DOHH2 (cell line): Measurements from ENCODE around the gene RBFOX1.

Source experiments
- H3F3A ChIP-seq: fragments of 200-600 bp; sonication (generic), shearing (Covaris generic); 2 replicates; pipeline ENCODE4 v1.6.0; 2016; ENCODE audit warnings: antibody characterized with exemption, mild to moderate bottlenecking; ENCODE audit not compliant: control insufficient read depth, insufficient read depth
- H3K27ac ChIP-seq: fragments of 200-600 bp; sonication (generic); 2 replicates; pipeline ENCODE4 v1.5.1; 2014; ENCODE audit warnings: low read depth, mild to moderate bottlenecking, low read length, moderate library complexity
- H3K27me3 ChIP-seq: fragments of 200-600 bp; sonication (generic); 2 replicates; pipeline ENCODE4 v1.6.1; 2014; ENCODE audit warnings: mild to moderate bottlenecking, low read length, mixed read lengths; ENCODE audit not compliant: control insufficient read depth
- H3K36me3 ChIP-seq: fragments of 200-600 bp; sonication (generic); 2 replicates; pipeline ENCODE4 v1.6.1; 2014; ENCODE audit warnings: mild to moderate bottlenecking, low read length, moderate library complexity, mixed read lengths; ENCODE audit not compliant: control insufficient read depth
- H3K4me1 ChIP-seq: fragments of 200-600 bp; sonication (generic); 2 replicates; pipeline ENCODE4 v1.6.1; 2014; ENCODE audit warnings: mild to moderate bottlenecking, low read length, mixed read lengths; ENCODE audit not compliant: control insufficient read depth
- H3K4me2 ChIP-seq: fragments of 200-600 bp; sonication (generic); 2 replicates; pipeline ENCODE4 v1.6.0; 2014; ENCODE audit warnings: mild to moderate bottlenecking, low read length, moderate library complexity
- H3K4me3 ChIP-seq: fragments of 200-600 bp; sonication (generic); 2 replicates; pipeline ENCODE4 v1.5.1; 2014; ENCODE audit warnings: mild to moderate bottlenecking, low read length, mixed read lengths
- H3K79me2 ChIP-seq: fragments of 200-600 bp; sonication (generic); 2 replicates; pipeline ENCODE4 v1.6.1; 2014; ENCODE audit warnings: mild to moderate bottlenecking, low read length, mixed read lengths; ENCODE audit not compliant: control insufficient read depth
- H3K9me2 ChIP-seq: fragments of 200-600 bp; sonication (generic); replicated peaks from 2 replicates; pipeline ENCODE4 v1.6.1; 2014; ENCODE audit warnings: mild to moderate bottlenecking, low read length, mixed read lengths; ENCODE audit not compliant: control insufficient read depth
- H3K9me3 ChIP-seq: fragments of 200-600 bp; sonication (generic); 2 replicates; pipeline ENCODE4 v1.6.1; 2014; ENCODE audit warnings: antibody characterized with exemption, low read length, mixed read lengths; ENCODE audit not compliant: control insufficient read depth, insufficient read depth
- H4K20me1 ChIP-seq: fragments of 200-600 bp; sonication (generic); 2 replicates; pipeline ENCODE4 v1.6.0; 2014; ENCODE audit warnings: low read depth, mild to moderate bottlenecking, antibody characterized with exemption, low read length, moderate library complexity; ENCODE audit not compliant: control insufficient read depth, insufficient read depth
- CTCF ChIP-seq: fragments of 200-600 bp; sonication (generic); IDR thresholded peaks from one replicate; pipeline ENCODE4 v1.5.1; 2014; ENCODE audit warnings: antibody characterized with exemption, mild to moderate bottlenecking, low read depth, low read length; ENCODE audit not compliant: poor library complexity, severe bottlenecking
- EZH2phosphoT487 ChIP-seq: fragments of 200-600 bp; sonication (generic); IDR thresholded peaks from 2 replicates; pipeline ENCODE4 v1.6.1; 2017; ENCODE audit warnings: borderline replicate concordance, mild to moderate bottlenecking, antibody characterized with exemption, low read length, moderate library complexity, mixed read lengths

The RBFOX1 gene

GRCh38 chr16:7438601-7439000 is 106.0 kb downstream of the RBFOX1 start:
- no peaks in the 10 kb centered on the region for H3F3A ChIP-seq
- H3K9me2 ChIP-seq = no peaks in the 10 kb centered on the region
- no peak overlapping the region for H3K27ac ChIP-seq
- no peaks in the 10 kb centered on the region for H3K36me3 ChIP-seq
- no peak overlapping the region for H3K4me3 ChIP-seq
- H3K27me3 ChIP-seq = no peaks in the 10 kb centered on the region
- no peaks in the 10 kb centered on the region for H4K20me1 ChIP-seq
- no peak for TF ChIP-seq CTCF
- H3K9me3 ChIP-seq = peaks cover 4% of the 10 kb centered on the region; the same call in 1 of the 2 replicates
- H3K4me1 ChIP-seq = no peaks in the 10 kb centered on the region
- no peaks in the 10 kb centered on the region for H3K79me2 ChIP-seq
- no peak overlapping the region for H3K4me2 ChIP-seq

GRCh38 chr16:7439518-7439917 is 106.9 kb downstream of the RBFOX1 start:
- peaks cover 4% of the 10 kb centered on the region; the same call in 1 of the 2 replicates for H3K9me3 ChIP-seq
- H4K20me1 ChIP-seq = no peaks in the 10 kb centered on the region
- no peaks in the 10 kb centered on the region for H3K27me3 ChIP-seq
- H3K79me2 ChIP-seq = no peaks in the 10 kb centered on the region
- TF ChIP-seq CTCF (no peak), EZH2phosphoT487 (no peak)
- no peak overlapping the region for H3K4me3 ChIP-seq
- no peaks in the 10 kb centered on the region for H3F3A ChIP-seq
- no peaks in the 10 kb centered on the region for H3K4me1 ChIP-seq
- no peaks in the 10 kb centered on the region for H3K9me2 ChIP-seq
- no peak overlapping the region for H3K4me2 ChIP-seq
- no peaks in the 10 kb centered on the region for H3K36me3 ChIP-seq
- H3K27ac ChIP-seq = no peak overlapping the region

GRCh38 chr16:7440886-7441400 is 108.3 kb downstream of the RBFOX1 start:
- Histone ChIP-seq H3K36me3 (no peaks in the 10 kb centered on the region), H3K9me3 (peaks cover 4% of the 10 kb centered on the region; the same call in 1 of the 2 replicates), H4K20me1 (no peaks in the 10 kb centered on the region), H3K4me3 (no peak overlapping the region), H3K4me2 (no peak overlapping the region), H3K4me1 (no peaks in the 10 kb centered on the region), H3K79me2 (no peaks in the 10 kb centered on the region), H3K27ac (no peak overlapping the region), H3K27me3 (no peaks in the 10 kb centered on the region), H3K9me2 (no peaks in the 10 kb centered on the region), H3F3A (no peaks in the 10 kb centered on the region)
- no peak for TF ChIP-seq EZH2phosphoT487
- TF ChIP-seq CTCF = no peak

GRCh38 chr16:7442050-7442449 is 109.4 kb downstream of the RBFOX1 start:
- Histone ChIP-seq H3K4me1 (no peaks in the 10 kb centered on the region), H3K36me3 (no peaks in the 10 kb centered on the region), H3K9me3 (peaks cover 4% of the 10 kb centered on the region; the same call in 1 of the 2 replicates), H3K4me2 (no peak overlapping the region), H3K27ac (no peak overlapping the region), H3K4me3 (no peak overlapping the region), H4K20me1 (no peaks in the 10 kb centered on the region), H3F3A (no peaks in the 10 kb centered on the region), H3K79me2 (no peaks in the 10 kb centered on the region), H3K27me3 (no peaks in the 10 kb centered on the region), H3K9me2 (no peaks in the 10 kb centered on the region)
- TF ChIP-seq CTCF = no peak
- TF ChIP-seq EZH2phosphoT487 = no peak
